GM10847 (cell line): Measurements from ENCODE around the gene SLC25A23.
A peak's percentile ranks its signal among the peaks of the same experiment; 100 is the strongest.

ENCODE experiments used
- POLR2A ChIP-seq: IDR thresholded peaks from 2 replicates; pipeline ENCODE4 v1.6.1; 2011; ENCODE audit not compliant: insufficient read length; ENCODE audit errors: extremely low read depth

SLC25A23 gene

DNA sequence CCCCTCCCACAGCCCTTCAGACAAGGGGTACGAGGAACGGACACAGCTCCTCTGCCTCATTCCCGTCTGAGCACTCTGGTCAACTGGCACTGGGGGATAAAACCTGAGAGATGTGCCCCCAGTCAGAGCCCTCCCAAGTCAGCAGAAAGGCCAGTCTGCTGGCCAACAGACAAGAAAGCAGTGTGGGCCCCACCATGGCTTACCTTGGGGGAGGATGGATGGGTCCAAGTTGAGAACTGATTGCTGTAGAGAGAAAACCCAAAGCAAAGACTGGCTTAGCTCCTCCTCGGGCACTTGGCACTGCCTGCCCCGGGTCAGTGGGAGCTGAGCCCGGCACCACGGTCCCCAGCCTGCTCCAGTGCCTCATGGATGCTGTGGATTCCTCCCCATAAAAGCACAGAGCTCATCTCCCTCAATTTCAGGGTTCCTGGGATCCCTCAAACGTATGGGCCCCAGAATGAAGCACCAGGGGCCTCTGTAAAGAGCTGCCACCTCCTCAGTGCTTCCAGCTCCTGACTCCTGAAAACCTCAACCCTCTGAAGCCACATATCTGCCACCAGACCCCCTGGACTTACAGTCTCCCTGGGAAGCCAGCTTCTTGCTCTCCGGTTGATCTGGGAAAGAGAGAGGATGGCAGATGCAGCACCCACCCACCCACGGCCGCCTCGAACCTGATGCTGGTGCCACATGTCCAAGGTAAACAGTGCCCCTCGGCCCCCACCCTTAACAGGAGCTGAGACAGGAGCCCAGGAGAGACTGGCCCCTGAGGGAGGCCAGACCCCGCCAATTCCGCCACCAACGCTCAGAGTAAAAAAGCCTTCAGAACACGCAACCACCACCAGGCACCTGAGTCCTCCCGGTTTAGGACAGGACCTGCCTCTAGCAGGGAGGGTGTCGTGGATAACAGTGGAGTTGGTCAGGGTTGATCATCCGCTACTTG is 38.2 kb downstream of the SLC25A23 start:
- no peak for TF ChIP-seq POLR2A

DNA sequence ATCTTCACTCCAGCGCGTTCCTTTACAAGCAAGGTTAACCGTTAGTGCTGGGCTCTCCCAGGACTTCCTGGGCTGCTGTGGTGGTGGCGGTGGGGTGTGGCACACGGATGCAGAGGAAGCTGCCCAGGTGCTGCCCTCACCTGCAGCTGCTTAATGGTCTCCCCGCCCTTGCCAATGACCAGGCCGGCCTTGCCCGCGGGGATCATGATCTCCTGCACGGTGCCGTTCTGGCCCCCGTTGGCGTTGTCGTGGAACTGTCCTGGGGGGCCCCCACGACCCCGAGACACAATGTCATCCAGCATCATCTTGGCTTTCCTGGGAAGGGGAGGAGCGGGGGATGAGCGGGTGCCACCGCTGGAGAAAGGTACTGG is 41.0 kb downstream of the SLC25A23 start:
- no peak for TF ChIP-seq POLR2A

DNA sequence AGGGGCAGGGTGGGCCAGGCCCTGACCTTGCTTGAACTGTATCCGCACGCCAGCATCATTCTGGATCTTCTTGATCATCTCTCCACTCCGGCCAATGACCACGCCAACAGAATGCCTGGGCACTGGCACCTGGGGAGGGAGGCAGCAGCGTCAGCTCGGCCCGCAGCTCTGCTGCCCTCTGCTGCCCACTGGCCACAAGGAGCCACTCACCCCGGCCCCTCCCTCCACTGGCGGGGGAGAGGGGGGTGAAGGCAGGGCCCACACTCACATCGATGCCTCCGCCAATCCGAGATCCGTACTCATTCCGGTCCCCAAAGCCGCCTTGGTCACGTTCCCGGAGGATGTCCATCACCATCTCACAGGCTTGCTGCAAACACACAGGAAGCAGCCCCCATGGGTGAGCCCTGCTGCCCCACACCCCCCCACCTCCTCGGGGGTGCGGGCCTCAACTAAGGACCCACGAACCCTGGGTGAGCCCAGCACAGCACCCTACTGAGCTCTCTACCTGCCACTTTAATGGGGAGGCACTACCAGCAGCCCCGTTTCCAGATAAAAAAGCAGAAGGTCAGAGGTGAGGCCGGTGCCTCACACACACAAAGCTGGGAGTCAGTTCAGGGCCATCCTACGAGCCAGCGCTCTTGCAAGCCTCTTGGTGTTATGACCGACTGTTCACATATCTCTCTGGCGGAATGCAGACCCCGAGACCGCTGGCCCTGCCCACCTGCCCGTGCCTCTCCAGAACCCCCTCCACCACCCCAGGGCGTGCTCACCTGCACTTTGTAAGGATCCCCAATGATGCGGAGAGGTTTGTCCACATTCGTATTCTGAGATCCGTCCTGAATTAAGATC is 41.7 kb downstream of the SLC25A23 start:
- TF ChIP-seq POLR2A = no peak

DNA sequence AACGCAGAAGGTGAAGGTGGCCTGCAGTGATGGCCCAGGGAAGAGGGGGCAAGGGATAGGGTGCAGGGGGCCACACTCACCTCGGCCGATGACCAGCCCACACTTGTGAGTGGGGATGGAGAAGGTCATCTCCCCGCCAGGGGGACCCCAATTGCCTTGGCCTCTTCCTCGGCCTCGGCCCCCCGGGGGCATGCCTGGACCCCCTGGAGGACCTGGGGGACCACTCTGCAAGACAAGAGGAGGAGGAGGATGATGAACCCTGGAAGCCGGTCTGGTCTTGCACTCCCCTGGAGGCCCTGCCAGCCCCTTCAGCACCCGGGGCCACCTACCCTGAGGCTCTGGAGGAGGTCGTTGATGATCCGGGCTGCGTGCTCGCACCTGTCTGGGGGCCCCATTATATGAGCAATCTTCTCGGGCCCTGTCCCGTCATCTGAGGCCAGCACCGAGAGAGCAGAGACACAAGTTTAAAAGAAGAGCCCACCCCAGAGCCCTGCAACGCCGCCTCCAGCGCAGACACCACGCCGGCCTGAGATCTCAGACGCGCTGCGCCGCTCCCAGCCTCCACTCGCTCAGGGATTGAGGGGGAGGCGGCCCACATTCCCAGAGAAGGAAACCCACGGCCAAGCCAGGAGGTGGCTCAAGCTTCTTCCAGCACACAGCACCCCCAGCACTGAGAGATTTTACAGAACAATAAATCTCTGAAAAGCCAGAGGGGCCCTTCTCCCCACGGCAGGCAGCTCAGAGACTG is 42.8 kb downstream of the SLC25A23 start:
- no peak for TF ChIP-seq POLR2A

DNA sequence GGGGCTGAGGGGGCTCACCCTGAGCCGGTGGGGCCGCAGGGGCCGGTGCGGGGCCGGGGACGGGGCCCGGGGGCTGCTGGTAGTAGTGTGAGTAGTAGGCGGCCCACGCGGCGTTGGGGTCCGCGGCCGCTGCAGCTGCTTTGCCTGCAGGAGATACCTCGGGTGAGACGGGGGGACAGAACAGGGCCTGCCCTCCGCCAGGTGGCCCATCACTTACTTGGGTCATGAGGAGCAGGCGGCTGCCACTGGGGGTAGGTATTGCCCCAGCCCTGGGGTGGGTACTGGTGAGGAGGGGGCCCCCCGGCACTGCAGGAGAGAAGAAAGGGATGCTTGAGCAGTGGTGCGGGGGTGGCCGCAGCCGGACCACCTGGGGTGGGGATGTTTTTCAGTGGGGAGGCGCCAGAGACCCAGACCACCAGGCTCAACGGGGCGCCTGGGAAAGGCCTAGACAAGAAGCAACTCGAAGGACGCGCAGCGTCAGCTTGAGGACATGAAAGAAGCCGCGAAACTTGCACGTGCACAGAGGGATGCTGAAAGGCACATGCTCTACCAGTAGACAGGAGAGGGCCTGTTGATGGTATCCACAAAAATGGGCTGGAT is 43.9 kb downstream of the SLC25A23 start:
- TF ChIP-seq POLR2A = no peak

DNA sequence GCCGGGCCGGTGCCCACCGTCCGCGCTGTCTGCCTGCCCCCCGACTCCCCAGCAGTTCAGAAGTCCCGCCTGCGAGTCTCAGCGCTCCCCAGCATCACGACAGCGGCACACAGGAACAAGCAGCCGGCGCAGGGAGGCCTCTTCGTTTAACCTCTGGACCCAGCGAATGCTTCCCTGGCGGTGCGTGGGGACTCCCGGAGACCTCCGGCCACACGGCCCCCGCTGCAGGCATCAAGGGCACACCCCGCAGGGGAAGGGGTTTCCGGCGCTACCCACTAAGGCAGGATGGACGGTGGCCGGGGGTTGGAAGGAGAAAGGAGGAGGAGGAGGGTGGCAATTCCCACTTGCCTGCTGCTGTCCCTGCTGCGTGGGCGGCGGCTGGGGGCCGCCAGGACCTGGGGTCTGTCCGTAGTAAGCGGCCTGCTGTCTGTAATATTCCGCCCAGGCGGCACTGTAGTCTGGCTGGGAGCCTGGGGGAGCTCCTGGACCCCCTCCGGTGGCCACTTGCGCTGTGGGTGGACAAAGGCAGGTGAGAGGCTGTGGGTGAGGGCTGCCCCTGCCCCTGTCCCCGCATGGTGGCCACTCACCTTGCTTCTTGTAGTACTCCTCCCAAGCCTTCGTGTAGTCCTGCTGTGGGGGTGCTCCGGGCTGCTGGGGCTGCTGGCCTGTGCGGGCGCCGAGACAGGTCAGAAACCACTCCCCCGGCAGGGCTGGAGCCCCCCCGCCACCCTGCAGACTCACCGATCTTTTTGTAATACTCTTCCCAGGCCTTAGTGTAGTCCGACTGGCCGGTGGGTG is 44.6 kb downstream of the SLC25A23 start:
- no peak for TF ChIP-seq POLR2A

DNA sequence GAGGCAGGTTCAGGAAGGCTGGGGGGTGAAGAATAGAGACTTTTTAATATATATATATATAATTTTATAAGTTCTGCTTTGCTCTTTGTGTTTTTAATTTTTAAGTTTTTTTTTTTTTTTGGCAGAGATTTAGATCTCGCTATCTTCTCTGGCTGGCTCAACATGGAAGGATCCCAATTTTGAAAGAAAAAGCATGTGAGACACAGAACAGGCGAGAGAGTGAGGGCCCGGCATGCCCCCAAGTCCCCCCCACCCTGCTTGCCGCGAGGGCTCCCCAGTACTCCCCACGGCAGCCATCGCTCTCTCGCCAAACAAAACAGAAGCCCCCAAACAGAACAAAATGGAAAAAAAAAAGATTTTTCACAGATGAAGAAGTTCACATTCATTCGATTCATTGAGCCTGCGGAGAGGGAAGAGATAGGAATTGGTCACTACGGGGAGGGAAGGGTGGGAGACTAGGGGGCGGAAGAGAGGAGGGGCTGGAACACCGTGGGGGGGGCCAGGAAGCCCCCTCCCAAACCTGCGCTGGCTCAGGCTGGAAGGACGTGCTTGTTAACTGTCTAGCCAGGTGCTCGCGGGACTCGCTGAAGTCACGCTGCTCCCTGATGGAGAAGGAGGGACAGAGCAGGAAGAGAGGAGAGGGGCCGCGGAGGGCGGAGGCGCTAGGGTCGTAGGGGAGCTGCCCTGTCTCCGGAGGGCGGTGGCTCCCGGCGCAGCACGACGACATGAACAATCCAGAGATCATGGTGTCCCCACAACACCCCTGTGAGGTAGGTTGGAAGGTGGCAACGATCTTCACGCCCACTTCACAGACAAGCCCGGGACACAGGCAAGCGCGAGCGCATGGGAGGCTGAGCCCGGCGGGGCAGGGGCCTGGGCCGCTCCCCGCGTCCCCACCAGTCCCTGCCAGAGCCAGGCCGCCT is 45.6 kb downstream of the SLC25A23 start:
- no peak for TF ChIP-seq POLR2A

DNA sequence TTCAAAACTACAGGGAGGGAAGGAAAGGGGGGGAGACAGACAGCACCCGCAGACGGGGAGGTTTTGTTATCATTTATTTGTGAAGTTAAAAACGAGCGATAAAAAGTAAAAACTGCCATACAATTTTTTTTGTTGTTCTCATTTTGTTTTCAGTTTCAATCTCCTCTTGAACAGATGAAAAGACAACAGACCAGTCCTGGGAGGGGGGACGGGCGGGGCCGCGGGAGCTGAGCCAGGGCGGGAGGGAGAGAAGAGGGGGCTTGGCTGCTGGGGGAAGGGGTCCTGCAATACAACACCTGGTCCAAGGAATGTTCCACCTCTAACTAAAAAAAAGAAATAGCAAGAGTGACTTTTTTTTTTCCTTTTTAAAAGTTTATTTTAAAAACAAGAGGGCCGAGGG is 46.3 kb downstream of the SLC25A23 start:
- TF ChIP-seq POLR2A = no peak

DNA sequence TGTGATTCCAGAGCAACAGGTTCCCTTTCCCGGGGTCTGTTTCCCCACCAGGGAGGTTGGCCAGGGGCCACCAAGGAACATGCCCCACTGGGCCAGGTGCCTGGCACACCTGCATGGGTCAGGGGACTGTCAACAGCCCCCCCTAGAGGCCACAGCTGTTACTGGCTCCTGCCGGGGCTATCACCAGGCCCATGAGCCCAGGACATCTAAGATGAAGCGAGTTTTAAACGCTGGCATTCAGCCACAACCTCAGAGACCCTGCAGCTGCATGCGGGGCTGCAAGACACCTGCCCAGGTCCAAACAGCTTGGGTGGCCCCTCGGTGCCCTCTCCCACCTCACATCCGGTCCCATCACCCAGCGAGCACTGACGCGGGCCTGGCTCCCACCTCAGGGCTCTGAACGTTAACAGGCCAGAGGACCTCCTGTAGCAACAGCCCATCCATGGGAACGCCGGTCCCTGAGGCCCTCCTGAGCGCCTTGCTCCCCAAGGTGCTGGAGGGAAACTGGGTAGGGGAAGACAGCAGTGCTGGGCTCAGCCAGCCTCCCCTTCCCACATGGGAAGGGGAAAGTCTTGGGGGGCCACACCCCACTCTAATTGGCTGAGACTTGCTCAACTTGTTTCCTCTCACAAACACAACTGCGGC is 47.0 kb downstream of the SLC25A23 start:
- TF ChIP-seq POLR2A = no peak

DNA sequence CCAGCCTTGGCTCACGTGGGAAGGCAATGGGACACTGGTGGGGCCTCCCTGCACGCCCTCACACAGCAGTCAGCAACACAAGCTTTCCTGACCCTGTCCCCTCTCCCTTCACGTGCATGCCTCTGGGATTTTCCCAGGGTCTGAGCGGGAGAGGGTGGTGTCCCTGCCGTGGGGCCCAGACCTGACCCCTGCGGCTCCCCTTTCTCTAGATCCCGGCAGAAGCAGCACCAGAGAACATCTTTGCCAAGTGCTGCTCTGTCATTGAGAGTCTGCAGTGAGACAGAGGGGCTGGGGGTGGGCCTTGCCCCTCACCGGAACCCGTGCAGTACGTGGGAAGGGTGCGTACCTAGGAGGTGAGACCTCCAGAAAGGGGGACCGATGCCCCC is 47.5 kb downstream of the SLC25A23 start:
- peak; percentile 1 for TF ChIP-seq POLR2A

DNA sequence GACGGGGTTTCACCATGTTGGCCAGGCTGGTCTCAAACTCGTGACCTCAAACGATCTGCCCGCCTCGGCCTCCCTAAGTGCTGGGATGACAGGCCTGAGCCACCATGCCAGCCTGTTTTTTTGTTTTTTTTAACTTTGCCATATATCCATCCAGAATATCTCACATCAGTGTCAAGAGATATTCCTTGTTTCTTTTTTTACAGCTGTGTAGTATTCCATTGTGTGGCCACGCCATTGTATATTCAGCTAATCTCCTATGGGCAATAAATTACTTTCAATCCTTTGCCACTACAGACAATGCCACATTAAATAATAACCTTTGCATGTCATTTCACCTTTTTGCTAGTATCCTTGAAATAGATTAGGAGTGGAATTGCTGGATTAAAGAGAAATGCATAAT is 50.2 kb downstream of the SLC25A23 start:
- no peak for TF ChIP-seq POLR2A

DNA sequence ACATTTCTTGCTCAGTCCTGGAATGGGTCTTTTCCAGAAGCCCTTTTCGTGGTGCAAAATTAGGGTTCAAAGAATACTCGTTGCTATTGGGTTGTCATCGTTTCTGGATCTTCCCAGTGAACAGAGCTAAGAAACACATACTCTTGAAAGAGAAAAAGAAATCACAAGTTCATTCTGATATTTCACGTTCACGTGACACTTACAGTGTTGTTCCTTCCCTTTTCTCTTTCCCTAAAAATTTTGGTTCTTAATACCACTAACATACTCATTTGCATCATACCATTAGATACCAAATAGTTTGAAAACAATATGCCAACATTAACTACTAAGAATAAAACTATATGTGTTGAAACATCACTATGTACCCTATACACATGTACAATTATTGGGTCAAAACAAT is 53.2 kb downstream of the SLC25A23 start:
- no peak for TF ChIP-seq POLR2A
